HG03432 (cell line): ENCODE data around the gene XRCC1.
A peak's percentile ranks its signal among the peaks of the same experiment; 100 is the strongest.
"Not testable (repeated sequence)": the region's sequence is repeated elsewhere in the genome, so short reads cannot be mapped to it uniquely, and the experiment has no call there.

Source experiments
- ATAC-seq: cut with Tn5 transposase; IDR thresholded peaks from one replicate; pipeline ENCODE4 v1.9.1; 2021; ENCODE audit warnings: mild to moderate bottlenecking, moderate library complexity; ENCODE audit not compliant: unreplicated experiment

XRCC1 gene

GRCh38 chr19:43575156-43575950 lies at the start of gene XRCC1, which contains the start of gene PINLYP:
Gene XRCC1, minus strand, starts transcription at chr19:43575527. Its CDS starts 69 bp downstream, at chr19:43575458.
Gene PINLYP, plus strand, starts transcription at chr19:43575801. Its CDS starts 1,391 bp downstream, at chr19:43577192.
- ATAC-seq: peak; percentile 95

DNA sequence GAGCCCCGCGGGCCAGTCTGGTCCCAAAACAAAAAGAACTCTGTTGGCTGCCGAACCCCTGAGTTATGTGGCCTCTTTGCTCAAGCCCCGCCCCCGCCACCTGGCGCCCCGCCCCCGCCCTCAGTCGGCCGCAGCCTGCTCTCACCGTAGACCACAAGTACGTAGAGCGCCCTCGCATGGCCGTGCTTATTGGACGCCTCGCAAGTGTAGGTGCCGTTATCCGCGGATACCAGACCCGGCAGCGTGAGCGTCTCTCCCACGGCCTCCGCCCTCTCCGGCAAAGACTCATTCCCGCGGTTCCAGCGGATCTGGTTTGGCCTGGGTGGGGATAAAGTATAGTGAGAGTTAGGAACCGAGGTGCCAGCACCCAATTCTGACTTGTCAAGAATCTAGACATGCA lies 49.6 kb upstream of the XRCC1 start:
- no peak for ATAC-seq

DNA sequence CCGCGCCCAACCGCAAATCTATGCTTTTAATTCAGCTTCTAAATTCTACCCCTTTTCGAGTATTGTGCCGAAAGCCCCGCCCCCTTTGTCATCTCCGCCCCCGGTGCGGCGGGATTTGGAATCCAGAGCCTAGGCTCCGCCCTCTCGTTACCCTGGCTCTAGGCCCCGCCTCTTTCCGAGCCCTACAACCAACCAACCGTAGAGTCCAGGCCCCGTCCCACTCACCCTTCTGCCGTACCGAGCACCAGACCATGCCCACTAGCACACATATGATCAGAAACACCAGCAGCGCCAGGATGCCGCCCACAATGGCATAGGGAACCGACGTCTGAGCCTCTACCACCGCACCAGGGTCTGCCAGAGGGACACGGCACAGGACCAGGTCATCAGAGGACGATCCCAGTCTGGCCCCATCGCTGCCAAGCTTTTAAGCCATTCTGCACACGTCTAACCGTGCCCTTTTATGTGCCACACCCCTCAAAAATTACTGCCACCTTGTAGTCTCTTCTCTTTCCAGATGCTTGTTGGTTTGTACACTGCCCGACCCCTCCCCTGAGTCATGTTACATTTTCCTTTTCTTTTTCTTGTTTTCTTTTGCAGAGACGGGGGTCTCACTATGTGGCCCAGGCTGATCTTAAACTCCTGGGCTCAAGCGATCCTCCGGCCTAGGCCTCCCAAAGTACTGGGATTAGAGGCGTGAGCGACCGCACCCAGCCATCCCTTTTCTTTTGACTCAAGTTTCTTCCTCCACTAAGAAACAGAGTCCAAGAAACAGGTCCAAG lies 48.8 kb upstream of the XRCC1 start:
- ATAC-seq: no peak

GRCh38 chr19:43622956-43623355 lies 47.6 kb upstream of the XRCC1 start:
- no peak for ATAC-seq

DNA sequence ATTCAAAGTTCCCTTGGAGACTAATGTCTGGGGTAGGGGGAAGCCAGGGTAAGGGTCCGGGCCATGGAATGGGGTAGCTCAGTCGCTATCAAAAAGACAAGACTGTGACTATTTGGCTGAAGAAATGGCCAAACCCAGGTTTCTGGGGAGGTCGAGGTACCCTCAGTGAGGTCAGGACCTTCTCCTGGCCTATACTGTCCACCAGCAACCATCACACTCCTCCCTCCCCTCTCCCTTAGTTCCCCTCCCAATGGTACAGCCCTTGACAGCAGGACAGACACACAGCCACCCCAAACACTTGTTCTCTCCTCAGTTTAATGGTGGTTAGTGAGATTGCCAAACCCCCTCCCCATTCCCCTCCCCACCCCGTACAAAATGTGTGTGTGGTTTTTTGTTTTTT lies 46.7 kb upstream of the XRCC1 start:
- ATAC-seq: no peak

- ATAC-seq: no peak
These were observed 45.0 kb upstream of the XRCC1 start for GRCh38 chr19:43620061-43621001.

DNA sequence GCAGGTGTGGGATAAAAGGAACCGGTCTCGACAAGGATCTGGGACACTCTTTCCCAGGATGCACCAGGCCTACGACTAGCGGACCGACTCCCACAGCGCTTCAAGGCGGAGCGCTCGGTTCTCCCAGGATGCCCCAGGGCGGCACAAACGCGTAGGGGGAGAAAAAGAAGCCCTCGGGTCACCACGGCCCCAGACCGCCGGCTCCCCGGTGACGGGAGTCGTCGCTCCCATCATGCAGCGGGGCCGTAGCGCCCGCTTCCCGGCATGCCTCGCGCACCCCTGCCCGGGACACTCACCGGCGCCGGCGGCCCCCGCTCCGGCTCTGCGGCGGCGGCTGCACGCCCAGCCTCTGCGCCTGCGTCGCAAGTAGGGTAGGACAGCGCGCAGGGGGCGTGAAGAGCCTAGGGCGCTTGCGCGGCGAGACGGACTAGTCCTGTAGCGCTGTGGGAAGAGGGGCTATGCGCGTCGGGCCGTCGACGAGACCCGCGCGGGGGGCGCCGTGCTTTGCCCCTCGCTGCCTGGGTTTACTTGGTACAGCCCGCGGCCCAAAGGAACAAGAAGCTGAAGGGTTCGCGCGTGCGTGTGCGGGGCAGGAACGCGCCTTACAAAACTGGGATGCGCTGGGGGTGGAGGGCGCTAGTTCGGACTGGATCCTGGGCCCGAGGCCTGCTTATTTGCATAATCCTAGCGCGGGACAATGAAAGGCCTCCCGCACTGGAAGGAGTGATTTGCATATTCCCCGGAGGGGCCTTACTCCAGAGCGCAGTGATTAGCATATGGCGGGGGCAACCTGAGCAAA lies 44.1 kb upstream of the XRCC1 start, which contains the start of gene ZNF428:
Gene ZNF428, minus strand, starts transcription at position 368 of the 799 bp plus-strand sequence. CDS start 5,325 bp downstream, outside the sequence.
- ATAC-seq: peak; percentile 85

DNA sequence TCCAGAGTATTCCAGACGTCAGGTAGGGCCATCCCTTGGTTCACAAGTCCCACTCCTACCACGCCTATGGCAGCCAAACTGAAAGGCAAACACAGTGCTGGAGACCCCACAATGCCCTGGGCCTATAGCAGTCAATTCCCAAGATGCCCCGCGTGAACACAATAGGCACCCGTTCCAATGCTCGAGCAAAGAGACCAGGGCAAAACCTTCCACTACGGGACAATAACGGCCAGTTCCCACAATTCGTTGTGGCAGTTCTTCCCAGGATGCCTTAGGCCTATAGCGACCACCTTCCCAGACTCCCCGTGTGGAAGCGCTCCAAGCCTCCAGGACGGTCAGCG lies 43.6 kb upstream of the XRCC1 start:
- peak; percentile 39 for ATAC-seq

DNA sequence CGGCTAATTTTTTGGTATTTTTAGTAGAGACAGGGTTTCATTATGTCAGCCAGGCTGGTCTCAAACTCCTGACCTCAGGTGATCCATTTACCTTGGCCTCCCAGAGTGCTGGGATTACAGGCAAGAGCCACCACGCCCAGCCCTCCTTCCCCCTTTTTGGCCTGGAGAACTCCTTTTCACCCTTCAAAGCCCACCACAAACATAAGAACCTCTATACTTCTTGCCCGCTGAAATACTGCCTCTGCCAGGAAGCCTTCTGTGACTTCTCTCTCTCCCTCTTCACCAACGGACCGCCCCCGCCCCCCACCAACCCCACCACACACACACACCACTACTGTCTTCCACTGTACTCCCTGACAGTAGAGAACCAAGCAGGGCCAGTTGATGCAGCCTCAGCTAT lies 41.6 kb upstream of the XRCC1 start:
- ATAC-seq: no peak

DNA sequence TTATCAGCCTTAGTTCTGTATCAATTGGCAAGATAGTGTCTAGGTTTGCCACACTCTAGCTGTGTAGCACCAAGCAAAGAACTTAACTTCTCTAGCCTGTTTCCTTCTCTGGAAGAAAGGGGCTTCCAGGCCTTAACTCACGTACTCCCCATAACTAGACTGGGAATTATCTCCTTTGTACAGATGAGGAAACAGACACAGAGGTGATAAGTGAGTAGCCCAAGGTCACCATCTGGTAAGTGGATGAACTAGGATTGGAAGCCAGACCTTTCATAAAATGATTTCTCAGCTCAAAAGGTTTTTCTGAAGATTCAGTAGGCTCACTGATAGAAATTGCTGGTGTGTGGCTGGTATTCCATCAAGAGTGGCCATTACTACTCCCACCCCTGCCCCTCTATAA lies 41.0 kb upstream of the XRCC1 start:
- ATAC-seq: no peak

DNA sequence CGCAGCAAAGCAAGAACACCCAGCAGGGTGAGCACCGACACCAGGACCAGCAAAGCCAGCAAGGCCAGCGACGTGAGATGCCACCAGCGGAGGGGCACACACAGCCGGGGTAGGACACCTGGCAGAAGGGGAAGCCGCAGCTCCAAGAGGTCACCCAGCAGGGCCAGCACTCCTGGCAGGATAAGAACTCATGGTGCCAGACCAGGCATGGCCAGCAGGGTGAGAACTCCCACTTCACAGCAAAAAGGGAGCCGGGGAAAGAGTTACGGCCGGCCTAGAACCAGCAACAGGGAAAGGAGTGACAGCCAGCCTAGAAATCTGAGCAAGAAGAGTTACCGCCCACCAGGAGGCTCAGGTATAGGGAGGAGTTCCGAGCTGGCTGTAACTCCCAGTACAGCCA lies 37.0 kb upstream of the XRCC1 start:
- no peak for ATAC-seq

GRCh38 chr19:43611788-43612187 lies 36.5 kb upstream of the XRCC1 start, which contains the start of gene SRRM5:
Gene SRRM5, plus strand, starts transcription at chr19:43612088. Its CDS starts 34 bp downstream, at chr19:43612122.
- ATAC-seq: no peak

- ATAC-seq: no peak
These were observed 35.2 kb upstream of the XRCC1 start for GRCh38 chr19:43610493-43610892.

DNA sequence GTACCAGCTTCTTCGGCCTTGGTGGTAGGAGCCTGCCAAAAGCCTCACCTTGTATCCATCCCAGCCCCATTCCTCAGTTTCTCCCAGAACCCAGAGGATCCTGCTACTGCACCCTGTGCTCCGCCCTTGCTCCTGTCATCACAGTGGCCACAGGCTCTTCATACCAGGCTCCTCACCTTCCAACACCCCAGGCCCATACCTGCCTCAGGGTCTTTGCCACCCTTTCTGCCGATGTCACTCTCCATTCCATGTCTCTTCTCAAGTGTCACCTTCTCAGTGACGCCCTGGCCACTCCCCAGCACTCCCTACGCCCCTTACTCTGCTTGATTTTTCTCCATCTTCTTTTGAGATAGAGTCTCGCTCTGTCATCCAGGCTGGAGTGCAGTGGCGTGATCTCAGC lies 34.5 kb upstream of the XRCC1 start:
- ATAC-seq: no peak

DNA sequence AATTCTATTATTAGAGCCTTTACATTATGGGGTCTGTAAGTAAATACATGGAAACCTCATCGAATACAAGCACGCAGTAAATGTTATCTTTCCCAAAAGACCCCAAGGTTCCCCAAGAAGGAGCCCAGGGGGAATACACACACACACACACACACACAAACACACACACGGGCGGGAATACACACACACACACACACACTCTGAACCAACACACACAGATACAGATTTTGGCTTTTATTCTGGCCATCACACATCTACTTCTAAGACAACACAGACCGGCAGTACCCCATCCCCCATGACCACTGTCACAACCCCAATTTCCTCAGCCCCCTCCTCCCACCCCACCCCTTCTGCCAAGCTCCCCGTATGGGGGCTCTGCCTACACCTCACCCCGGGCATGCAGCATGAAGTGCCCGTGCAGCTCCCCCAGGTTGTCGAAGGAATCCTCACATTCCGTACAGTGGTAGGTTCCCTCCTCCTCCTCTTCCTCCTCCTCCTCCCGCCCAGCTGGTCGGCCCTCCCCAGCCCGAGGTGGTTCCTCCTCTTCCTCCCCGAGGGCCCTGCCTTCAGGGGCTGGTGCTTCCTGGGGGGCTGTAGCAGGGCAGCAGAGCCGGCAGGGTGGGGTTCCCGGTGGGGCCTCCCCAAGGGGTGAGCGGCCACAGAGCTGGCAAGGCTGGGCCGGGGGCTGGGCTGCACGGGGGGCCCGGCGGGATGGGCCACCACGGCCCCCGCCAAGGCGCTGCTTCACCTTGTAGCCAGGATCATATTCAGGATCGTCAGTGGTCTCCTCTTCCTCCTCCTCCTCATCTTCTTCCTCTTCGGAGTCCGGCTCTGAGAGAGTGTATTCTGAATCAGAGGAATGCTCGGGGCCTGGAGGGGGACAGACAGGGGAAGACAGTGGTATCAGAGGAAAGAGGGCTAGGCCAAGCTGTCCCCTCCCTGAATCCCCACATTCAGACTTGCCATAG lies 32.2 kb upstream of the XRCC1 start:
- no peak for ATAC-seq

DNA sequence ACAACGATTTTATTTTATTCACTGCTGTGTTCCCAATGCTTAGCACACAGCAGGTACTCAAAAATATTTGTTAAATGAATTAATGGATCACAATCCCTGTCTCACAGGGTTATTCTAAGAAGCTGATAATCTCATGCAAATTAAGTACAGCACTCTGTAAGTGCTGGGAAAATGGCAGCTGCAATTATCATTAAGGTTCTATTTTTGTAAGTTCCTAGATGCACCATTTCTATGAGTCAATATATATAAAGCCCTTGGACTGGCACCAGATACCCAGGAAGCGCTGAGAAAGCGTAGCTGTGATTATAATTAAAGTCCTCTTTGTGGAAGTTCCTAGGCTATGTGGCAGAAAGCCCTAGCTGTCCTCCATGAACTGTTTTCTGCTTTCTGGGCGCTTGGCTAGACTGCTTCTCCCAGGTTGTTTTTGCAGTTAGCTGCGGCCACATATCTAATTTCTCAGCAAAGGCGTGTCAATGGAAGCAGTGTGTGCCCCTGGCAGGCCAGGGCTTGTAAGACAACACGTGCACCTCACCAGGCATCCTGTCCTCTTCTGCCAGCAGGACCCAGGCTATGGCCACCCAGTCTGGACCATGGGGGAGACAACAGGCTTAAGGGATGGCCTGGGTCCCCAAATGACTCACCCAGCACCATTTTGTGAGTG lies 31.4 kb upstream of the XRCC1 start:
- ATAC-seq: no peak

GRCh38 chr19:43605875-43606568 lies 30.7 kb upstream of the XRCC1 start:
- ATAC-seq: no peak

DNA sequence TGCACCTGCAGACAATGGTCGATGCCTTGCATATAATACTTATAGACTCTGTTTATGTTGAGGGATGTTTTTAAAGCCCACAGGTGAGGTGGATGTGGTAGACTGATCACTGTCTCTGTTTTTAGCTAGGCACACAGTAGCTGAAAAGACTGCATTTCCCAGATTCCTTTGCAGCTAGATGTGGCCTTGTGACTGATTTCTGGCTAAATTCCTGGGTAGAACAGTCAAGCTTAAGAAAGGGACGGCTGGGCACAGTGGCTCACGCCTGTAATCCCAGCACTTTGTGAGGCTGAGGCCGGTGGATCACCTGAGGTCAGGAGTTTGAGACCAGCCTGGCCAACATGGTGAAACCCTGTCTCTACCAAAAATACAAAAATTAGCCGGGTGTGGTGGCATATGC lies 25.0 kb upstream of the XRCC1 start:
- not testable (repeated sequence) for ATAC-seq
